A549 (cell line): ENCODE data around the gene SYTL2. TPM values are rescaled to one million over a fixed set of nuclear protein-coding genes. Genes with fewer than 3 reads are reported as not detected.

Source experiments
- ATAC-seq, 2 experiments: fragments of 200-7000 bp in 1 of 2; fragments of >200 bp in 1 of 2; cut with Nextera tagmentation in 1 of 2; cut with Tn5 transposase in 1 of 2; 3 replicates each; pipeline versions ENCODE4 v1.8.0 to v1.9.1; 2018 to 2020; ENCODE audit warnings: mild to moderate bottlenecking in 1 of 2, moderate library complexity in 1 of 2
- CTCF ChIA-PET: fragments of 300-600 bp; sonication (Branson Sonifier 250); formaldehyde crosslinking; extraction: SDS; loops from one replicate; lab custom pipeline; 2021; ENCODE audit warnings: antibody characterized with exemption, inconsistent platforms; lab: Yijun Ruan, JAX
- POLR2A ChIA-PET: fragments of 350-600 bp; formaldehyde crosslinking; extraction: SDS; loops from one replicate; lab custom pipeline; 2021; ENCODE audit warnings: antibody characterized with exemption, inconsistent platforms; lab: Yijun Ruan, JAX
- DNase-seq, 2 experiments: peaks; one replicate each; pipeline versions ENCODE4 v3.0.0 to v3.0.0-alpha.2; 2011 to 2016; ENCODE audit warnings: low read depth in 1 of 2, low spot score in 1 of 2
- FAIRE-seq: peaks from 2 replicates; lab custom pipeline; 2011; peaks lifted over from hg19 to GRCh38; lab: Jason Lieb, UNC
- H3K27ac ChIP-seq, 2 experiments: fragments of >200 bp; sonication (Bioruptor Twin); formaldehyde crosslinking; 3 replicates each; pipeline ENCODE4 v1.5.1; 2016 to 2017
- H3K4me1 ChIP-seq: fragments of >200 bp; sonication (Bioruptor Twin); formaldehyde crosslinking; 3 replicates; pipeline ENCODE4 v1.6.1; 2016
- H3K4me2 ChIP-seq: fragments of >200 bp; sonication (Bioruptor Twin); formaldehyde crosslinking; 3 replicates; pipeline ENCODE4 v1.6.1; 2016
- H3K4me3 ChIP-seq: fragments of >200 bp; sonication (Bioruptor Twin); formaldehyde crosslinking; 3 replicates; pipeline ENCODE4 v1.5.1; 2016
- H3K9me3 ChIP-seq: fragments of >200 bp; sonication (Bioruptor Twin); formaldehyde crosslinking; 3 replicates; pipeline ENCODE4 v1.6.1; 2016
- BHLHE40 ChIP-seq: IDR thresholded peaks from 2 replicates; pipeline ENCODE4 v1.6.1; 2012; ENCODE audit warnings: low read depth, low read length, inconsistent platforms
- CHD2 ChIP-seq: fragments of 150-350 bp; IDR thresholded peaks from 2 replicates; pipeline ENCODE4 v1.6.1; 2014; ENCODE audit warnings: low read length; ENCODE audit not compliant: partially characterized antibody
- FOSB ChIP-seq: fragments of 250-450 bp; sonication (Bioruptor Pico); IDR thresholded peaks from 2 replicates; pipeline ENCODE4 v1.5.0; 2020; ENCODE audit warnings: mild to moderate bottlenecking, moderate library complexity
- FOSL2 ChIP-seq, 2 experiments: fragments of 450-650 bp in 1 of 2; fragments of >200 bp in 1 of 2; sonication (Bioruptor Twin) in 1 of 2; formaldehyde crosslinking; IDR thresholded peaks; 2 replicates each; pipeline versions ENCODE4 v1.5.0 to v1.6.1; 2016 to 2020; ENCODE audit warnings: mild to moderate bottlenecking in 1 of 2, moderate library complexity in 1 of 2
- GATA3 ChIP-seq: IDR thresholded peaks from 2 replicates; pipeline ENCODE4 v1.6.1; 2012; ENCODE audit warnings: borderline replicate concordance
- HEYL ChIP-seq: fragments of 250-450 bp; sonication (Bioruptor Pico); IDR thresholded peaks from 2 replicates; pipeline ENCODE4 v1.8.0; 2021; ENCODE audit warnings: mild to moderate bottlenecking, moderate library complexity
- HOXA7 ChIP-seq: fragments of 250-450 bp; sonication (Bioruptor Pico); IDR thresholded peaks from 2 replicates; pipeline ENCODE4 v1.5.0; 2020; ENCODE audit warnings: mild to moderate bottlenecking, moderate library complexity
- HOXB5 ChIP-seq: fragments of 250-450 bp; sonication (Bioruptor Pico); IDR thresholded peaks from 2 replicates; pipeline ENCODE4 v1.5.0; 2020; ENCODE audit warnings: mild to moderate bottlenecking, moderate library complexity
- JUNB ChIP-seq: fragments of >200 bp; sonication (Bioruptor Twin); formaldehyde crosslinking; IDR thresholded peaks from 2 replicates; pipeline ENCODE4 v1.6.1; 2016
- MAFK ChIP-seq: fragments of 450-650 bp; IDR thresholded peaks from 2 replicates; pipeline ENCODE4 v1.6.1; 2014; ENCODE audit not compliant: partially characterized antibody
- NFE2L2 ChIP-seq: fragments of 150-350 bp; conservative IDR thresholded peaks from 2 replicates; pipeline ENCODE4 v1.6.1; 2014; ENCODE audit warnings: low read length
- NPAS2 ChIP-seq: fragments of 250-450 bp; sonication (Bioruptor Pico); IDR thresholded peaks from 2 replicates; pipeline ENCODE4 v1.8.0; 2022; ENCODE audit warnings: mild to moderate bottlenecking, moderate library complexity, borderline replicate concordance
- POLR2A ChIP-seq: IDR thresholded peaks from 2 replicates; pipeline ENCODE4 v1.6.1; 2012; ENCODE audit warnings: mild to moderate bottlenecking, low read length
- POLR2AphosphoS2 ChIP-seq: conservative IDR thresholded peaks from 2 replicates; pipeline ENCODE4 v1.6.1; 2012; ENCODE audit warnings: low read length, improper control_type of control experiment, inconsistent platforms
- RAD21 ChIP-seq, 2 experiments: fragments of >200 bp in 1 of 2; sonication (Bioruptor Twin) in 1 of 2; formaldehyde crosslinking in 1 of 2; IDR thresholded peaks in 1 of 2; conservative IDR thresholded peaks in 1 of 2; 2 replicates in 1 of 2; 3 replicates in 1 of 2; pipeline ENCODE4 v1.6.1; 2012 to 2018; ENCODE audit warnings: inconsistent platforms in 1 of 2
- RFX5 ChIP-seq: fragments of 450-650 bp; IDR thresholded peaks from 2 replicates; pipeline ENCODE4 v1.7.1; 2014; ENCODE audit warnings: antibody characterized with exemption, mild to moderate bottlenecking, moderate library complexity
- RNF2 ChIP-seq: fragments of 200-600 bp; sonication (generic); IDR thresholded peaks from 2 replicates; pipeline ENCODE4 v1.6.1; 2016; ENCODE audit warnings: low read depth, mild to moderate bottlenecking, antibody characterized with exemption, moderate library complexity, borderline replicate concordance
- SMC3 ChIP-seq: fragments of >200 bp; sonication (Bioruptor Twin); formaldehyde crosslinking; IDR thresholded peaks from 3 replicates; pipeline ENCODE4 v1.6.1; 2018; ENCODE audit warnings: inconsistent platforms
- ZC3H11A ChIP-seq: fragments of 450-650 bp; IDR thresholded peaks from 2 replicates; pipeline ENCODE4 v1.6.1; 2014; ENCODE audit warnings: antibody characterized with exemption, mild to moderate bottlenecking
- ZFP36 ChIP-seq: fragments of 450-650 bp; IDR thresholded peaks from 2 replicates; pipeline ENCODE4 v1.6.1; 2014; ENCODE audit warnings: borderline replicate concordance; ENCODE audit not compliant: partially characterized antibody
- WGBS: methylation state at CpG from one replicate; pipeline ENCODE4 v1.1.6; 2017; ENCODE audit errors: missing lambda C conversion rate; 5-methylcytosine and 5-hydroxymethylcytosine counted together
- polyA plus RNA-seq, 4 experiments: library from polyadenylated mRNA; depleted of rRNA in 3 of 4; stranded (reverse); fragments of >200 nt; fragmentation: RNase III in 1 of 4; extraction: RNeasy Plus Mini Kit Qiagen cat#74134 plus additional on column Dnase treatment in 1 of 4; gene quantifications; 2 replicates in 3 of 4; 3 replicates in 1 of 4; pipeline ENCODE4 v1.2.3, GENCODE V29; 2011 to 2017
- TF ChIP-seq, protein P1 (sequence below): fragments of 450-650 bp; IDR thresholded peaks from 2 replicates; pipeline ENCODE4 v1.6.1; 2014; ENCODE audit warnings: antibody characterized with exemption
- TF ChIP-seq, protein P2 (sequence below): fragments of 250-450 bp; sonication (Bioruptor Pico); IDR thresholded peaks from 2 replicates; pipeline ENCODE4 v1.5.0; 2020; ENCODE audit warnings: low read depth, mild to moderate bottlenecking, moderate library complexity
- TF ChIP-seq, protein P3 (sequence below): fragments of >200 bp; sonication (Bioruptor Twin); formaldehyde crosslinking; IDR thresholded peaks from 3 replicates; pipeline ENCODE4 v1.5.1; 2016
- TF ChIP-seq, protein P4 (sequence below): IDR thresholded peaks from 2 replicates; pipeline ENCODE4 v1.6.1; 2012
- TF ChIP-seq, protein P5 (sequence below): fragments of 200-600 bp; sonication (generic); IDR thresholded peaks from 2 replicates; pipeline ENCODE4 v1.6.1; 2016; ENCODE audit warnings: antibody characterized with exemption, mild to moderate bottlenecking, moderate library complexity
- TF ChIP-seq, protein P6 (sequence below): IDR thresholded peaks from 2 replicates; pipeline ENCODE4 v1.6.1; 2012

The SYTL2 gene
- polyA plus RNA-seq, 2 of the 4 experiments (the other 2 are of a cell fraction): 11.6 to 34.2 TPM

DNA sequence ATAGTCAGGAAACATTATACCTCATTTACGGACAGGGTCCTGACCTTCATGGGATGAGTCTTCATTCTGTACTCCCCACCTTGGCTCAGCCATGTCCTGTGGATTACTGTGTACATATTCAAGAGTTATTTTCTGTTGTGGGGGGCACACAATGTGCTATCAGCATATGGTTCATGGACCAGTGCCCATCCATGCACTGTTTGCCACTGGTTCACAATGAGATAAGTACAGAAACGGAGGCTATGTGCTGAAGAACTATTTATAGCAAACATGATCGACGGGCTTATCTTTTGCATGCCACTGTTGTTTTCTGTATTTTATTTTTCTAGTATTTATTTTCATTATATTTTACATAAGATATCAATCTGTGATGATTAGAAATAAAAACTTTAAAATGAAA is 68.6 kb downstream of the SYTL2 start (continued):
- TF ChIP-seq POLR2AphosphoS2: no peak

DNA sequence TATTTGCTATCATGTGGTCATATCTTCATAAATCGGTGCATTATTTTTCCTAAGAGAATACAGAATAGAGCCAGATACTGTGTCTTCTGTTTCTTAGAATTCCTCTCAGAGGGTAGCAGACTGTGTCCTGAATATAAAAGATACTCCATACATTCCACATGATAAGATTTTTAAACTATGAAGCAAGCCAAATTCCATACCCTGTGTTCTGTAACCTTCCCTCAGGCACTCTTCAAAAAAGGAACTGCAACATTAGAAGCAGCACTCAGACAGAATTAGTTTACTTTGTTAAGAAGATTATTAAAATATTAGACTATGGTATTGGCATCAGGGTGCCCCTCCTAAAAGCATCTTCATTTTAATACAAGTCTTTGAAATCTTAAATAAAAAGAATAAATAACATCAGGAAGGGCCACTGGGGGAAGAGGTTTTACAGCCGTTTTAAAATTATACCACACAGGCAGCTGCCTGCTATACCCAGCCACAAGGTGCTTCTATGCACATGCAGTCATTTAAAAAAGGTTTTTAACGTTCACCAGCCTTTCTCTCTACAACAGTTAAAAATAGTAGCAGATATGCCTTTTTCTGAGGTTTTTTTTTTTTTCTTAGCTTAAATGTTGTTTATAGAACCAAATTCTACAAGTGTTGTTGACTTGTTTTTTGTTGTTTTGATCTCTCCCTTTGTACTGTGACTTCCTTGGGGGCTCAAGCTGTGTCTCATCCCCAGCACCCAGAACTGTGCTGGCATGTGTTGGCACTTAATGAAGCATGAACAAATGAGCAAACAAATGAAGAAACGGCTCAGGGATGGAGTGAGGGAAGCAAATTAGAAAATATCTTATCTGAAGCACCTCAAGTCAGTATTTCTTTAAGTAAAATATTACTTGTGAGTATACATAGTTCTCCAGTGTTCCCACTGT is 70.2 kb downstream of the SYTL2 start:
- ATAC-seq (no peak), FAIRE-seq (no peak), DNase-seq (no peak)
- no peak overlapping the region for H3K27ac ChIP-seq
- no peak overlapping the region for H3K4me2 ChIP-seq
- no peak overlapping the region for H3K4me3 ChIP-seq
- CTCF ChIA-PET: no interaction called here
- 54% methylated on average over 4 of the region's 4 CpGs for WGBS
- no peak for TF ChIP-seq RAD21 (conservative IDR thresholded peaks at IDR 0.05 in 1 of 2, IDR thresholded peaks at IDR 0.05 in 1 of 2)
- no peak for TF ChIP-seq POLR2A
- TF ChIP-seq RFX5: no peak
- TF ChIP-seq GATA3: no peak
- TF ChIP-seq, protein P1, sequence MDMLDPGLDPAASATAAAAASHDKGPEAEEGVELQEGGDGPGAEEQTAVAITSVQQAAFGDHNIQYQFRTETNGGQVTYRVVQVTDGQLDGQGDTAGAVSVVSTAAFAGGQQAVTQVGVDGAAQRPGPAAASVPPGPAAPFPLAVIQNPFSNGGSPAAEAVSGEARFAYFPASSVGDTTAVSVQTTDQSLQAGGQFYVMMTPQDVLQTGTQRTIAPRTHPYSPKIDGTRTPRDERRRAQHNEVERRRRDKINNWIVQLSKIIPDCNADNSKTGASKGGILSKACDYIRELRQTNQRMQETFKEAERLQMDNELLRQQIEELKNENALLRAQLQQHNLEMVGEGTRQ: no peak
- no peak for TF ChIP-seq HOXA7
- TF ChIP-seq SMC3: no peak
- TF ChIP-seq FOSL2 (IDR thresholded peaks at IDR 0.05): no peak
- TF ChIP-seq FOSL2 (CRISPR knock-in tag; IDR thresholded peaks at IDR 0.05): no peak
- TF ChIP-seq NPAS2 (CRISPR knock-in tag): no peak
- no peak for TF ChIP-seq JUNB
- no peak for TF ChIP-seq CHD2
- no peak for TF ChIP-seq RNF2
- no peak for TF ChIP-seq HEYL
- no peak for TF ChIP-seq NFE2L2
- TF ChIP-seq, protein P2, sequence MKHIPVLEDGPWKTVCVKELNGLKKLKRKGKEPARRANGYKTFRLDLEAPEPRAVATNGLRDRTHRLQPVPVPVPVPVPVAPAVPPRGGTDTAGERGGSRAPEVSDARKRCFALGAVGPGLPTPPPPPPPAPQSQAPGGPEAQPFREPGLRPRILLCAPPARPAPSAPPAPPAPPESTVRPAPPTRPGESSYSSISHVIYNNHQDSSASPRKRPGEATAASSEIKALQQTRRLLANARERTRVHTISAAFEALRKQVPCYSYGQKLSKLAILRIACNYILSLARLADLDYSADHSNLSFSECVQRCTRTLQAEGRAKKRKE (CRISPR knock-in tag): no peak
- no peak for TF ChIP-seq MAFK
- TF ChIP-seq ZFP36: no peak
- no peak for TF ChIP-seq ZC3H11A
- no peak for TF ChIP-seq BHLHE40
- H3K4me1 ChIP-seq: peaks cover 17% of the 10 kb centered on the region
- H3K9me3 ChIP-seq: no peaks in the 10 kb centered on the region
- POLR2A ChIA-PET: interaction anchor here (0.5 kb wide), 1 partner anchor 20 kb away, joined by 4 read pairs; no protein-coding TSS in a partner anchor

DNA sequence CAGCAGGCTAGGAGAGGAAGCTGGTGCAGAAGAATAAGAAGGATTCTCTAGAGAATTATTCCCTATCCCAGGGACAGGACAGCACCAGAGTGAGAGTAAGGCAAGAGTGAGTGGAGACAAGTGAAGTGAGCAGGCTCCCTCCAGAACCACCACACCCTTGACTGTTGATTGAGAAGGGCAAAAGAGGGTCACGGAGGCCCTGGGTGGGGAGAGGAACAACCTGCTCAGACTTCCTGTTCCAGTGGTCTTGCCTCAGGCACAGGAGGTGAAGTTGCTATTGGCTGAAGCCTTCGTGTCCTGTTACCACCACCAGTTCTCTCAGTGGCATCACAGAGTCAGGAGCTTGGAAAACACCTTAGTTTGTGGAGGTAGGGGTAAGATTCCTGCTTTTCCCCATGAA is 73.2 kb downstream of the SYTL2 start:
- FAIRE-seq: no peak
- ChIA-PET CTCF (no interaction called here), POLR2A (no interaction called here)
- no peak overlapping the region for H3K27ac ChIP-seq
- H3K4me2 ChIP-seq: no peak overlapping the region
- no peak overlapping the region for H3K4me3 ChIP-seq
- no peak for ATAC-seq
- no peak for DNase-seq
- H3K9me3 ChIP-seq: no peaks in the 10 kb centered on the region
- H3K4me1 ChIP-seq: peaks cover 11% of the 10 kb centered on the region
- WGBS: 71% methylated on average over 2 of the region's 2 CpGs
- TF ChIP-seq ZC3H11A: no peak
- TF ChIP-seq, protein P3, sequence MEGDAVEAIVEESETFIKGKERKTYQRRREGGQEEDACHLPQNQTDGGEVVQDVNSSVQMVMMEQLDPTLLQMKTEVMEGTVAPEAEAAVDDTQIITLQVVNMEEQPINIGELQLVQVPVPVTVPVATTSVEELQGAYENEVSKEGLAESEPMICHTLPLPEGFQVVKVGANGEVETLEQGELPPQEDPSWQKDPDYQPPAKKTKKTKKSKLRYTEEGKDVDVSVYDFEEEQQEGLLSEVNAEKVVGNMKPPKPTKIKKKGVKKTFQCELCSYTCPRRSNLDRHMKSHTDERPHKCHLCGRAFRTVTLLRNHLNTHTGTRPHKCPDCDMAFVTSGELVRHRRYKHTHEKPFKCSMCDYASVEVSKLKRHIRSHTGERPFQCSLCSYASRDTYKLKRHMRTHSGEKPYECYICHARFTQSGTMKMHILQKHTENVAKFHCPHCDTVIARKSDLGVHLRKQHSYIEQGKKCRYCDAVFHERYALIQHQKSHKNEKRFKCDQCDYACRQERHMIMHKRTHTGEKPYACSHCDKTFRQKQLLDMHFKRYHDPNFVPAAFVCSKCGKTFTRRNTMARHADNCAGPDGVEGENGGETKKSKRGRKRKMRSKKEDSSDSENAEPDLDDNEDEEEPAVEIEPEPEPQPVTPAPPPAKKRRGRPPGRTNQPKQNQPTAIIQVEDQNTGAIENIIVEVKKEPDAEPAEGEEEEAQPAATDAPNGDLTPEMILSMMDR: no peak
- no peak for TF ChIP-seq FOSB (CRISPR knock-in tag)
- TF ChIP-seq HOXB5: no peak
- TF ChIP-seq, protein P4, sequence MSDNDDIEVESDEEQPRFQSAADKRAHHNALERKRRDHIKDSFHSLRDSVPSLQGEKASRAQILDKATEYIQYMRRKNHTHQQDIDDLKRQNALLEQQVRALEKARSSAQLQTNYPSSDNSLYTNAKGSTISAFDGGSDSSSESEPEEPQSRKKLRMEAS: no peak
- TF ChIP-seq, protein P5, sequence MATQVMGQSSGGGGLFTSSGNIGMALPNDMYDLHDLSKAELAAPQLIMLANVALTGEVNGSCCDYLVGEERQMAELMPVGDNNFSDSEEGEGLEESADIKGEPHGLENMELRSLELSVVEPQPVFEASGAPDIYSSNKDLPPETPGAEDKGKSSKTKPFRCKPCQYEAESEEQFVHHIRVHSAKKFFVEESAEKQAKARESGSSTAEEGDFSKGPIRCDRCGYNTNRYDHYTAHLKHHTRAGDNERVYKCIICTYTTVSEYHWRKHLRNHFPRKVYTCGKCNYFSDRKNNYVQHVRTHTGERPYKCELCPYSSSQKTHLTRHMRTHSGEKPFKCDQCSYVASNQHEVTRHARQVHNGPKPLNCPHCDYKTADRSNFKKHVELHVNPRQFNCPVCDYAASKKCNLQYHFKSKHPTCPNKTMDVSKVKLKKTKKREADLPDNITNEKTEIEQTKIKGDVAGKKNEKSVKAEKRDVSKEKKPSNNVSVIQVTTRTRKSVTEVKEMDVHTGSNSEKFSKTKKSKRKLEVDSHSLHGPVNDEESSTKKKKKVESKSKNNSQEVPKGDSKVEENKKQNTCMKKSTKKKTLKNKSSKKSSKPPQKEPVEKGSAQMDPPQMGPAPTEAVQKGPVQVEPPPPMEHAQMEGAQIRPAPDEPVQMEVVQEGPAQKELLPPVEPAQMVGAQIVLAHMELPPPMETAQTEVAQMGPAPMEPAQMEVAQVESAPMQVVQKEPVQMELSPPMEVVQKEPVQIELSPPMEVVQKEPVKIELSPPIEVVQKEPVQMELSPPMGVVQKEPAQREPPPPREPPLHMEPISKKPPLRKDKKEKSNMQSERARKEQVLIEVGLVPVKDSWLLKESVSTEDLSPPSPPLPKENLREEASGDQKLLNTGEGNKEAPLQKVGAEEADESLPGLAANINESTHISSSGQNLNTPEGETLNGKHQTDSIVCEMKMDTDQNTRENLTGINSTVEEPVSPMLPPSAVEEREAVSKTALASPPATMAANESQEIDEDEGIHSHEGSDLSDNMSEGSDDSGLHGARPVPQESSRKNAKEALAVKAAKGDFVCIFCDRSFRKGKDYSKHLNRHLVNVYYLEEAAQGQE: no peak
- TF ChIP-seq, protein P6, sequence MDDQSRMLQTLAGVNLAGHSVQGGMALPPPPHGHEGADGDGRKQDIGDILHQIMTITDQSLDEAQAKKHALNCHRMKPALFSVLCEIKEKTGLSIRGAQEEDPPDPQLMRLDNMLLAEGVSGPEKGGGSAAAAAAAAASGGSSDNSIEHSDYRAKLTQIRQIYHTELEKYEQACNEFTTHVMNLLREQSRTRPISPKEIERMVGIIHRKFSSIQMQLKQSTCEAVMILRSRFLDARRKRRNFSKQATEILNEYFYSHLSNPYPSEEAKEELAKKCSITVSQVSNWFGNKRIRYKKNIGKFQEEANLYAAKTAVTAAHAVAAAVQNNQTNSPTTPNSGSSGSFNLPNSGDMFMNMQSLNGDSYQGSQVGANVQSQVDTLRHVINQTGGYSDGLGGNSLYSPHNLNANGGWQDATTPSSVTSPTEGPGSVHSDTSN: no peak
